IMR-90 (cell line): ENCODE results near the gene RTN4RL2. TPM values are rescaled to one million over a fixed set of nuclear protein-coding genes. Genes with fewer than 3 reads are reported as not detected.

Experiments
- ATAC-seq: fragments of 200-7000 bp; cut with Tn5 transposase; 2 replicates; pipeline ENCODE4 v1.9.1; 2020; ENCODE audit warnings: low read depth, mild to moderate bottlenecking, moderate library complexity
- BruUV-seq: library from RNA; stranded (reverse); fragments of 400-500 nt; replicated peaks from 2 replicates; lab custom pipeline; 2021; lab: Mats Ljungman, UMichigan
- CTCF ChIA-PET: fragments of 300-600 bp; formaldehyde crosslinking; extraction: SDS; loops from one replicate; lab custom pipeline; 2021; ENCODE audit warnings: antibody characterized with exemption; lab: Yijun Ruan, JAX
- POLR2A ChIA-PET: fragments of 300-600 bp; sonication (Branson Sonifier 250); formaldehyde crosslinking; loops from one replicate; lab custom pipeline; 2022; ENCODE audit warnings: antibody characterized with exemption; ENCODE audit not compliant: unreplicated experiment; lab: Charles Lee
- DNase-seq: peaks from one replicate; pipeline ENCODE4 v3.0.0; 2013
- H2AFZ ChIP-seq: replicated peaks from 2 replicates; pipeline ENCODE3; 2013; ENCODE audit warnings: low read length, mild to moderate bottlenecking; ENCODE audit not compliant: poor library complexity
- H2AK5ac ChIP-seq: 2 replicates; pipeline ENCODE4 v1.6.1; 2013; ENCODE audit warnings: low read depth, low read length, inconsistent platforms
- H2AK9ac ChIP-seq: replicated peaks from 2 replicates; pipeline ENCODE3; 2013; ENCODE audit warnings: mild to moderate bottlenecking, low read depth, low read length, moderate library complexity; ENCODE audit not compliant: poor library complexity
- H2BK120ac ChIP-seq: 2 replicates; pipeline ENCODE4 v1.6.1; 2013; ENCODE audit warnings: low read depth, low read length, inconsistent platforms
- H2BK15ac ChIP-seq: 3 replicates; pipeline ENCODE4 v1.6.1; 2013; ENCODE audit warnings: low read depth, low read length, inconsistent platforms
- H2BK20ac ChIP-seq: 2 replicates; pipeline ENCODE4 v1.6.1; 2013; ENCODE audit warnings: low read depth, mild to moderate bottlenecking, inconsistent platforms, low read length, moderate library complexity
- H2BK5ac ChIP-seq: 2 replicates; pipeline ENCODE4 v1.6.1; 2013; ENCODE audit warnings: mild to moderate bottlenecking, low read depth, low read length, inconsistent platforms; ENCODE audit not compliant: poor library complexity, severe bottlenecking
- H3K14ac ChIP-seq: replicated peaks from 2 replicates; pipeline ENCODE4 v1.6.1; 2013; ENCODE audit warnings: low read depth, low read length, inconsistent platforms
- H3K18ac ChIP-seq: 2 replicates; pipeline ENCODE4 v1.6.1; 2013; ENCODE audit warnings: low read depth, low read length, control low read depth
- H3K23ac ChIP-seq: 2 replicates; pipeline ENCODE4 v1.6.1; 2013; ENCODE audit warnings: low read depth, low read length, inconsistent platforms
- H3K27ac ChIP-seq: 2 replicates; pipeline ENCODE4 v1.5.1; 2013; ENCODE audit warnings: mild to moderate bottlenecking, control low read depth, low read length; ENCODE audit not compliant: insufficient read depth
- H3K27me3 ChIP-seq: 2 replicates; pipeline ENCODE4 v1.6.1; 2013; ENCODE audit warnings: low read length; ENCODE audit not compliant: control insufficient read depth, insufficient read depth
- H3K36me3 ChIP-seq: 2 replicates; pipeline ENCODE4 v1.6.1; 2013; ENCODE audit warnings: low read length, mixed read lengths; ENCODE audit not compliant: control insufficient read depth, insufficient read depth
- H3K4ac ChIP-seq: 2 replicates; pipeline ENCODE4 v1.6.1; 2013; ENCODE audit warnings: low read depth, low read length, inconsistent platforms
- H3K4me1 ChIP-seq: 2 replicates; pipeline ENCODE4 v1.6.1; 2013; ENCODE audit warnings: low read length, mixed read lengths; ENCODE audit not compliant: control insufficient read depth, insufficient read depth
- H3K4me2 ChIP-seq: 2 replicates; pipeline ENCODE4 v1.6.1; 2013; ENCODE audit warnings: low read depth, mild to moderate bottlenecking, control low read depth, low read length, moderate library complexity
- H3K4me3 ChIP-seq: 2 replicates; pipeline ENCODE4 v1.5.1; 2013; ENCODE audit warnings: low read depth, mild to moderate bottlenecking, control low read depth, low read length, moderate library complexity; ENCODE audit not compliant: insufficient read depth
- H3K56ac ChIP-seq: 2 replicates; pipeline ENCODE4 v1.6.1; 2013; ENCODE audit warnings: low read length, inconsistent platforms; ENCODE audit not compliant: insufficient read depth; ENCODE audit errors: extremely low read depth
- H3K79me1 ChIP-seq, 2 experiments: 2 replicates each; pipeline ENCODE4 v1.6.1; 2013; ENCODE audit warnings: low read length in 2 of 2, inconsistent platforms in 1 of 2, low read depth in 1 of 2
- H3K9ac ChIP-seq: 2 replicates; pipeline ENCODE4 v1.6.1; 2013; ENCODE audit warnings: low read depth, low read length, control low read depth
- H3K9me1 ChIP-seq: 2 replicates; pipeline ENCODE4 v1.6.1; 2013; ENCODE audit warnings: low read length, inconsistent platforms; ENCODE audit not compliant: insufficient read depth
- H3K9me3 ChIP-seq: 2 replicates; pipeline ENCODE4 v1.6.1; 2013; ENCODE audit warnings: low read length; ENCODE audit not compliant: control insufficient read depth, insufficient read depth
- H4K20me1 ChIP-seq: 2 replicates; pipeline ENCODE4 v1.6.1; 2013; ENCODE audit warnings: low read length, inconsistent platforms; ENCODE audit not compliant: insufficient read depth
- H4K5ac ChIP-seq: 2 replicates; pipeline ENCODE4 v1.6.1; 2013; ENCODE audit warnings: mild to moderate bottlenecking, low read depth, low read length, control low read depth
- H4K8ac ChIP-seq, 2 experiments: 2 replicates each; pipeline ENCODE4 v1.6.1; 2013; ENCODE audit warnings: low read depth in 2 of 2, low read length in 2 of 2, control low read depth in 1 of 2, inconsistent platforms in 1 of 2
- H4K91ac ChIP-seq: 2 replicates; pipeline ENCODE4 v1.6.1; 2013; ENCODE audit warnings: low read depth, low read length, inconsistent platforms; ENCODE audit not compliant: insufficient read depth
- NFE2L2 ChIP-seq: fragments of 150-350 bp; IDR thresholded peaks from 2 replicates; pipeline ENCODE4 v1.6.1; 2016; ENCODE audit warnings: low read depth, mild to moderate bottlenecking, low read length
- WGBS, 2 experiments: methylation state at CpG; one replicate each; pipeline versions ENCODE4 v1.1.5 to v1.1.7; 2013; ENCODE audit warnings: missing lambda C conversion rate in 2 of 2; ENCODE audit not compliant: insufficient read length in 1 of 2; ENCODE audit errors: extremely low coverage in 2 of 2; 5-methylcytosine and 5-hydroxymethylcytosine counted together
- dilution Hi-C: fragments of 300-500 bp; cut with HindIII; formaldehyde crosslinking; loops from one replicate; pipeline ENCODE4 v1.14.3; 2018; ENCODE audit warnings: low sequenced_read_pairs; ENCODE audit not compliant: unreplicated experiment
- in situ Hi-C: fragments of 300-500 bp; cut with MboI; formaldehyde crosslinking; loops from 3 replicates; pipeline ENCODE4 v1.14.3; 2019; ENCODE audit warnings: low sequenced_read_pairs, inconsistent platforms, mixed read lengths
- intact Hi-C: fragments of 100-400 bp; cut with micrococcal nuclease; formaldehyde crosslinking; loops from 2 replicates; pipeline ENCODE4 v1.10.0; 2022
- polyA plus RNA-seq, 3 experiments: library from polyadenylated mRNA; depleted of rRNA; stranded (reverse); fragments of >200 nt; gene quantifications; 2 replicates each; pipeline ENCODE4 v1.2.3, GENCODE V29; 2012; ENCODE audit warnings: low replicate concordance in 1 of 3
- total RNA-seq: library from RNA; depleted of rRNA; stranded (reverse); fragments of >200 nt; gene quantifications from 2 replicates; pipeline ENCODE4 v1.2.3, GENCODE V29; 2012

RTN4RL2 gene
- total and polyA plus RNA-seq, 2 of the 4 experiments (the other 2 are of a cell fraction), result 1.5 TPM; not detected in 1

DNA sequence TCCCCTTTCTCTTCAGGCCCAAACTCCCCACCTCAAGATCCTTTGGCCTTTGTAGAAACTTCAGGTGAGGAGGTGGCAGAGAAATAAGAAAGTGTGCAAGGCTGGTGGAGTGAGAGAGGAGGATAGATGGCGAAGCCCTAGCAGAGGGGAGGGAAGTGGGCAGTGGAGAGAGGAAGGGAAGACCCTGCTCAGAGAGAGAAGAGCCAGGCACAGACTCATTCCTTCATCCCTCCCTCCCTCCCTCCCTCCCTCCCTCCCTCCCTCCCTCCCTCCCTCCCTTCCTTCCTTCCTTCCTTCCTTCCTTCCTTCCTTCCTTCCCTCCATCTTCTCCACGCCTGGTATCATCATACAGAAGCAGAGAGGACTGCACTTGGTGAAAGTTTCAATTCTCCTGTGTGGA is 21.0 kb downstream of the RTN4RL2 start:
- Histone ChIP-seq H4K20me1 (no peaks in the 10 kb centered on the region), H2AK5ac (no peak overlapping the region), H3K27ac (no peak overlapping the region), H3K9me1 (no peaks in the 10 kb centered on the region), H3K56ac (no peak overlapping the region), H2AFZ (no peak overlapping the region), H3K4me3 (no peak overlapping the region), H4K5ac (no peak overlapping the region), H3K27me3 (peaks cover 42% of the 10 kb centered on the region), H2BK20ac (no peak overlapping the region), H3K4me1 (no peaks in the 10 kb centered on the region), H2AK9ac (no peak overlapping the region), H3K4ac (no peak overlapping the region), H4K8ac (no peak overlapping the region), H2BK120ac (no peak overlapping the region), H3K18ac (no peak overlapping the region), H3K23ac (no peak overlapping the region), H2BK5ac (no peak overlapping the region), H4K91ac (no peak overlapping the region), H3K36me3 (peaks cover 11% of the 10 kb centered on the region; the same call in 1 of the 2 replicates), H2BK15ac (no peak overlapping the region), H3K79me1 (no peaks in the 10 kb centered on the region), H3K14ac (no peak overlapping the region), H3K4me2 (no peak overlapping the region), H3K9me3 (no peaks in the 10 kb centered on the region), H3K9ac (no peak overlapping the region)
- DNase-seq (no peak), ATAC-seq (no peak)
- no TSS peak for BruUV-seq
- in situ Hi-C loops (loop anchor here (25.0 kb wide), 1 partner anchor 1031 kb away; the partner anchor contains the start of gene OR5B21), intact Hi-C loops (no loop called here), dilution Hi-C loops (no loop called here)
- CTCF ChIA-PET, result interaction anchor here (1.3 kb wide), 1 partner anchor 46 kb away, joined by 4 read pairs; no protein-coding TSS in a partner anchor
- POLR2A ChIA-PET, result no interaction called here
- no peak for TF ChIP-seq NFE2L2
- no CpG with 5 or more reads among the region's 2 CpGs for WGBS, 2 experiments
